PFSK-1 (cell line): ENCODE measurements around the gene SETX.

Experiments
- POLR2AphosphoS5 ChIP-seq: IDR thresholded peaks from 2 replicates; pipeline ENCODE4 v1.6.1; 2012; ENCODE audit warnings: low read depth, mild to moderate bottlenecking, control low read depth, low read length, moderate library complexity
- TAF1 ChIP-seq: IDR thresholded peaks from 2 replicates; pipeline ENCODE4 v1.6.1; 2012; ENCODE audit warnings: low read length, control low read depth, borderline replicate concordance; ENCODE audit not compliant: insufficient read depth
- TF ChIP-seq, protein P1 (sequence below), 2 experiments: IDR thresholded peaks; 2 replicates each; pipeline versions ENCODE4 v1.6.1 to v1.8.0; 2011 to 2012; ENCODE audit warnings: low read depth in 2 of 2, low read length in 2 of 2, control low read depth in 1 of 2, inconsistent platforms in 1 of 2, mild to moderate bottlenecking in 1 of 2, moderate library complexity in 1 of 2; ENCODE audit not compliant: insufficient read depth in 1 of 2

DNA sequence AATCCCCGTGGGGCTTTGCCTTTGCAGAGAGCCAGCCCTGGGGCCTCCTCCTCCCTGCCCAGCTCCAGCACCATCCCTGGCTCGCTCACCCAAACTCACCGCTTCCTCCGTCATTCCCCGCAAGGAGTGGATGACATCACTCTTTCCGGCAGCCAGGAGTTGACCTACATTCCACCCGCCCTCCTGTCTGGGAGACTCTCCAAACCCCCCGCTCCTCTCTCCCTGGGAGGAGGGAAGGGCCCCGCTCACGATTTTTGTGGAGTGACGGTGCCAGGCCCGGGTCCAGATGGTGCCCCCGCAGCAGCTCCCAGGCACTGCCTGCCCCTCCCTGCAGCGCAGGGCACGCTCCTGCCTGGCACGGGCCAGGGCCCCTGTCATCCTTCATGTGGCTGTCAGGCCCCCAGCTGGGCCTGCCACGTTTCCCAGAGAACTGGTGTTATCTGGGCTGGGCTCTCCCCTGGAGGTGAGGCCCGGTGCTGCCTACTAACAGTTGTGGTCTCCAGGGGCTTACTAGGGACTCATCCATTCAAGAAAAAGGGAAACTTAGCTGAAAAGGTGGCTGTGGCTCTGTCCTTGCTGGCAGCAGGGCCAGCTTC is 140.7 kb downstream of the SETX start:
- TF ChIP-seq POLR2AphosphoS5 (no peak), TAF1 (no peak)
- TF ChIP-seq, protein P1, sequence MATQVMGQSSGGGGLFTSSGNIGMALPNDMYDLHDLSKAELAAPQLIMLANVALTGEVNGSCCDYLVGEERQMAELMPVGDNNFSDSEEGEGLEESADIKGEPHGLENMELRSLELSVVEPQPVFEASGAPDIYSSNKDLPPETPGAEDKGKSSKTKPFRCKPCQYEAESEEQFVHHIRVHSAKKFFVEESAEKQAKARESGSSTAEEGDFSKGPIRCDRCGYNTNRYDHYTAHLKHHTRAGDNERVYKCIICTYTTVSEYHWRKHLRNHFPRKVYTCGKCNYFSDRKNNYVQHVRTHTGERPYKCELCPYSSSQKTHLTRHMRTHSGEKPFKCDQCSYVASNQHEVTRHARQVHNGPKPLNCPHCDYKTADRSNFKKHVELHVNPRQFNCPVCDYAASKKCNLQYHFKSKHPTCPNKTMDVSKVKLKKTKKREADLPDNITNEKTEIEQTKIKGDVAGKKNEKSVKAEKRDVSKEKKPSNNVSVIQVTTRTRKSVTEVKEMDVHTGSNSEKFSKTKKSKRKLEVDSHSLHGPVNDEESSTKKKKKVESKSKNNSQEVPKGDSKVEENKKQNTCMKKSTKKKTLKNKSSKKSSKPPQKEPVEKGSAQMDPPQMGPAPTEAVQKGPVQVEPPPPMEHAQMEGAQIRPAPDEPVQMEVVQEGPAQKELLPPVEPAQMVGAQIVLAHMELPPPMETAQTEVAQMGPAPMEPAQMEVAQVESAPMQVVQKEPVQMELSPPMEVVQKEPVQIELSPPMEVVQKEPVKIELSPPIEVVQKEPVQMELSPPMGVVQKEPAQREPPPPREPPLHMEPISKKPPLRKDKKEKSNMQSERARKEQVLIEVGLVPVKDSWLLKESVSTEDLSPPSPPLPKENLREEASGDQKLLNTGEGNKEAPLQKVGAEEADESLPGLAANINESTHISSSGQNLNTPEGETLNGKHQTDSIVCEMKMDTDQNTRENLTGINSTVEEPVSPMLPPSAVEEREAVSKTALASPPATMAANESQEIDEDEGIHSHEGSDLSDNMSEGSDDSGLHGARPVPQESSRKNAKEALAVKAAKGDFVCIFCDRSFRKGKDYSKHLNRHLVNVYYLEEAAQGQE (IDR thresholded peaks at IDR 0.05; ENCODE audit: insufficient read depth in 1 of 2, low read depth in 2 of 2, low read length in 2 of 2) = no peak
